Left lung (tissue), 14 donors: ENCODE data around the gene PHF23. TPM values are rescaled to one million over a fixed set of nuclear protein-coding genes. Genes with fewer than 3 reads are reported as not detected.
A peak's percentile ranks its signal among the peaks of the same experiment; 100 is the strongest.

Source experiments
- ATAC-seq: fragments of 200-7000 bp; cut with Tn5 transposase; one replicate; pipeline ENCODE4 v1.9.1; 2020; ENCODE audit warnings: moderate library complexity
- DNase-seq, 4 donors: peaks; one replicate each; pipeline ENCODE4 v3.0.0-alpha.2; 2013 to 2020
- H3K27ac ChIP-seq, 2 donors: fragments of 200-600 bp; sonication (generic) in 1 of 2; one replicate each; pipeline versions ENCODE4 v1.5.0 to v1.8.0; 2020 to 2021
- H3K27me3 ChIP-seq, 2 donors: fragments of 200-600 bp; sonication (generic) in 1 of 2; one replicate each; pipeline versions ENCODE4 v1.5.0 to v1.8.0; 2020 to 2021
- H3K36me3 ChIP-seq, 2 donors: fragments of 200-600 bp; sonication (generic) in 1 of 2; one replicate each; pipeline versions ENCODE4 v1.5.0 to v1.8.0; 2020 to 2021
- H3K4me1 ChIP-seq, 2 donors: fragments of 200-600 bp; one replicate each; pipeline ENCODE4 v1.8.0; 2021
- H3K4me3 ChIP-seq, 2 donors: fragments of 200-600 bp; sonication (generic) in 1 of 2; one replicate each; pipeline versions ENCODE4 v1.5.0 to v1.8.0; 2020 to 2021; ENCODE audit warnings: mild to moderate bottlenecking in 1 of 2
- H3K9me3 ChIP-seq, 2 donors: fragments of 200-600 bp; sonication (generic) in 1 of 2; one replicate each; pipeline versions ENCODE4 v1.5.0 to v1.8.0; 2020 to 2021
- intact Hi-C, 2 donors: fragments of 100-400 bp; cut with DNase I; formaldehyde crosslinking; loops; one replicate each; pipeline versions ENCODE4 v1.11.2 to v1.14.2; 2022
- long read RNA-seq, 12 donors: library from polyadenylated mRNA in 2 of 12; unstranded in 2 of 12; transcript quantifications; one replicate each; pipeline ENCODE4 v2.0.0 and lab custom pipeline, GENCODE V29; 2019 to 2026
- polyA plus RNA-seq, 6 donors: library from polyadenylated mRNA; unstranded; fragments of 120-200 nt; gene quantifications; one replicate each; pipeline ENCODE4 v1.2.1, GENCODE V29; 2013; ENCODE audit not compliant: insufficient read length in 6 of 6
- total RNA-seq, 2 donors: library from RNA; stranded (reverse); fragmentation: NEBNext Ultra II Directional; extraction: Animal tissue kit (Norgen Biotek cat#: 25700); gene quantifications; one replicate each; pipeline ENCODE4 v1.2.1, GENCODE V29; 2021
- TF ChIP-seq, protein P1 (sequence below), 2 donors: fragments of 200-600 bp; sonication (generic) in 1 of 2; IDR thresholded peaks; one replicate each; pipeline versions ENCODE4 v1.5.0 to v1.8.0; 2021; ENCODE audit warnings: antibody characterized with exemption in 2 of 2
- donor health status: DM: no; HTN: yes; CAD: no.
- donor health status: DM: no; HTN: no; CAD: no.

The PHF23 gene
- 10 to 100 TPM; 31.1 to 45.4 TPM for total RNA-seq
- polyA plus RNA-seq, result 10 to 100 TPM; 32.8 to 51.2 (median 46.1) TPM
- long read RNA-seq, donor 1, transcript PHF23-201 (5 exons, 2,037 nt), result major isoform, 10 of 45 reads
- long read RNA-seq, donor 1, partial matches to known transcripts, result 34 of 45 reads
- long read RNA-seq, donor 1, other reads (novel, unspliced or antisense), result 0 of 45 reads
- long read RNA-seq, donor 2, transcript PHF23-201 (5 exons, 2,037 nt), result major isoform, 5 of 52 reads
- long read RNA-seq, donor 2, partial matches to known transcripts, result 44 of 52 reads
- long read RNA-seq, donor 2, other reads (novel, unspliced or antisense), result 0 of 52 reads
- long read RNA-seq, donor 3, partial matches to known transcripts, result 6 of 13 reads
- long read RNA-seq, donor 3, other reads (novel, unspliced or antisense), result 0 of 13 reads
- long read RNA-seq, donor 4, partial matches to known transcripts, result 1 of 4 reads
- long read RNA-seq, donor 4, other reads (novel, unspliced or antisense), result 3 of 4 reads
- long read RNA-seq, donor 5, partial matches to known transcripts, result 25 of 28 reads
- long read RNA-seq, donor 5, other reads (novel, unspliced or antisense), result 0 of 28 reads
- long read RNA-seq, donor 6, transcript PHF23-201 (5 exons, 2,037 nt), result major isoform, 10 of 30 reads
- long read RNA-seq, donor 6, partial matches to known transcripts, result 17 of 30 reads
- long read RNA-seq, donor 6, other reads (novel, unspliced or antisense), result 0 of 30 reads
- long read RNA-seq, donor 7, transcript PHF23-201 (5 exons, 2,037 nt), result major isoform, 8 of 19 reads
- long read RNA-seq, donor 7, partial matches to known transcripts, result 10 of 19 reads
- long read RNA-seq, donor 7, other reads (novel, unspliced or antisense), result 0 of 19 reads
- long read RNA-seq, donor 8, transcript PHF23-201 (5 exons, 2,037 nt), result major isoform, 17 of 25 reads
- long read RNA-seq, donor 8, partial matches to known transcripts, result 5 of 25 reads
- long read RNA-seq, donor 8, other reads (novel, unspliced or antisense), result 0 of 25 reads
- long read RNA-seq, donor 9, result 0 reads
- long read RNA-seq, donor 10, partial matches to known transcripts, result 4 of 8 reads
- long read RNA-seq, donor 10, other reads (novel, unspliced or antisense), result 1 of 8 reads
- long read RNA-seq, donor 11, result 0 reads
- long read RNA-seq, donor 12, transcript PHF23-201 (5 exons, 2,037 nt), result major isoform, 11 of 28 reads
- long read RNA-seq, donor 12, partial matches to known transcripts, result 15 of 28 reads
- long read RNA-seq, donor 12, other reads (novel, unspliced or antisense), result 0 of 28 reads

DNA sequence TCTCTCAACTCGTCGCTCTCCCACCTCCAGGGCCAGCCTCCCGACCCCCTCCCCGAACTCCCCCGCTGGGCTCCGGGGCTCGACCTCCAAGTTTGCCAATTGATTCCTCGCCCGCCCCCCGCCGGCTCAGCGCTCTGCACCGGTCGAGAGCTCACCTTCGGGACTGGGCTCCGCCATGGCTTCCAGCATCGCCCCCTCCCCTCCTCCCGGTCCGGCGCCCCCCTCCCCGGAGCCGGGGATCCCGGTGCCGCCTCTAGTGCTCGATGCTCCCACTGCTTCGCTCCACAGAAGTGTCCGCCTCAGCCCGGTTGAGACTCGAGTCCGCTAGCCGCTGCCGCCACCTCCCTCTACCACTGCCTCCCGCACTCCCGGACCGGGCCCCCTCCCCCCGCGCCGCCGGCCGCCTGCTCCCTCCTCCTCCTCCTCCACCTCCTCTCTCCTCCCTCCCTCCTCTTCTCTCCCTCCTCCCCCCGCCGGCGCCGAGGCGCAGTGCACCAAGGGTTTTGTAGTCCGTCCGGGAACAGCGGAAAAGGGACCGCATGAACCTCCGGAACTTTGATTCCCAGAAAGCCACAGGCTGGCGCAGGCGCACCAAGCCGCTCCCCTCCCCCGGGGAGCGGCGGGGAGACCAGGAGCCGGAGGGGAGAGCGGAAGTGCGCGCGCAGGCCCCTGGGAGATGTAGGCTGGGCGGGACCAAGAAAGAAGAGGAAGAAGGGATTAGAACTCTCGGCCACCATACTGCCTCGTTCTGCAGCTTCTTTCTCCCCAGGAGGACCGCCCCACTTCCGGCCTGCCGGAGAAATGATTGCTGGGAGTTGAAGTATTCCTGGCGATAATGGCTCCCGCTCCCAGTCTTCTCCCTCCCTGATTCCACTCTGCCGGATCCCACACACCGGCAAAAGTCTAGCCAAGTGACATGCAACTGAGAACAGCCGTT lies at the start of gene PHF23:
Gene PHF23, minus strand, starts transcription at position 367 of the 937 bp plus-strand sequence. Its CDS starts 178 bp downstream, at position 189.
- Histone ChIP-seq H3K4me1 (peaks cover 24 to 64% of the 10 kb centered on the region in 2 donors), H3K36me3 (peaks cover 0 to 45% of the 10 kb centered on the region in 2 donors), H3K27ac (peak within 1 kb of the TSS; percentile 89 to 96), H3K27me3 (no peaks in the 10 kb centered on the region), H3K4me3 (peak within 1 kb of the TSS; percentile 86 to 99), H3K9me3 (no peaks in the 10 kb centered on the region)
- intact Hi-C loops, result no loop called here
- TF ChIP-seq, protein P1, sequence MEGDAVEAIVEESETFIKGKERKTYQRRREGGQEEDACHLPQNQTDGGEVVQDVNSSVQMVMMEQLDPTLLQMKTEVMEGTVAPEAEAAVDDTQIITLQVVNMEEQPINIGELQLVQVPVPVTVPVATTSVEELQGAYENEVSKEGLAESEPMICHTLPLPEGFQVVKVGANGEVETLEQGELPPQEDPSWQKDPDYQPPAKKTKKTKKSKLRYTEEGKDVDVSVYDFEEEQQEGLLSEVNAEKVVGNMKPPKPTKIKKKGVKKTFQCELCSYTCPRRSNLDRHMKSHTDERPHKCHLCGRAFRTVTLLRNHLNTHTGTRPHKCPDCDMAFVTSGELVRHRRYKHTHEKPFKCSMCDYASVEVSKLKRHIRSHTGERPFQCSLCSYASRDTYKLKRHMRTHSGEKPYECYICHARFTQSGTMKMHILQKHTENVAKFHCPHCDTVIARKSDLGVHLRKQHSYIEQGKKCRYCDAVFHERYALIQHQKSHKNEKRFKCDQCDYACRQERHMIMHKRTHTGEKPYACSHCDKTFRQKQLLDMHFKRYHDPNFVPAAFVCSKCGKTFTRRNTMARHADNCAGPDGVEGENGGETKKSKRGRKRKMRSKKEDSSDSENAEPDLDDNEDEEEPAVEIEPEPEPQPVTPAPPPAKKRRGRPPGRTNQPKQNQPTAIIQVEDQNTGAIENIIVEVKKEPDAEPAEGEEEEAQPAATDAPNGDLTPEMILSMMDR (IDR thresholded peaks at IDR 0.05), result peak in 1 of 2 donors; percentile 35
- ATAC-seq, result peak; percentile 76
- DNase-seq, result peak; percentile 99 to 100 (median 100)

DNA sequence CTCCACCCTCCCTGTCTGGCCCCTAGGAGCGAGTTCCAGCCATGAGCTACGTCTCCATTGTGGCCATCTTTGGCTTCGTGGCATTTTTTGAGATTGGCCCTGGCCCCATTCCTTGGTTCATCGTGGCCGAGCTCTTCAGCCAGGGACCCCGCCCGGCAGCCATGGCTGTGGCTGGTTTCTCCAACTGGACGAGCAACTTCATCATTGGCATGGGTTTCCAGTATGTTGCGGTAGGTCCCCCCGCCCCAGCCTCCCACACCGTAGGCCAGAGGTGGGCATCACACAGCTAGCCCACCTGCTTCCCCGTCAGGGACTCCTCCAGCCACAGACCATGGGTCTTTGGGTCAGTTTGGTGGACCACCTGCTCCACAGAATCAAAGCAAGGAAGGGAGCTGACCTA lies 46.4 kb upstream of the PHF23 start:
- Histone ChIP-seq H3K9me3 (no peaks in the 10 kb centered on the region), H3K4me3 (no peak overlapping the region), H3K36me3 (no peaks in the 10 kb centered on the region), H3K27ac (no peak overlapping the region), H3K4me1 (peaks cover 16 to 20% of the 10 kb centered on the region in 2 donors), H3K27me3 (peaks cover 0 to 73% of the 10 kb centered on the region in 2 donors)
- intact Hi-C loops, result no loop called here
- TF ChIP-seq, protein P1 (IDR thresholded peaks at IDR 0.05), result no peak
- DNase-seq (no peak), ATAC-seq (no peak)

DNA sequence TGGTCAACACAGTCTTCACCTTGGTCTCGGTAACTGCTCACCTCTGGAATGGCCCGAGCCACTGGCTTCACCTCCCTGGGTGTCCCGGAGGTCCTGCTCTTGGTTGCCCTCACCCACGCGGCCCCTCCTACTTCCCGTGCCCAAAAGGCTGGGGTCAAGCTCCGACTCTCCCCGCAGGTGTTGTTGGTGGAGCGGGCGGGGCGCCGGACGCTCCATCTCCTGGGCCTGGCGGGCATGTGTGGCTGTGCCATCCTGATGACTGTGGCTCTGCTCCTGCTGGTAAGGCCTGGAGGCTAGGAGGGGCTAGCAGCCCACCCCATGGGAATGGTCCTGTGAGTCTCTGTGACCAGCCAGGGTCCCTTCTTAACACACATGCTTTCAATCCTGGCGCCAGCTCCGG lies 45.7 kb upstream of the PHF23 start:
- DNase-seq, result no peak
- no peak for ATAC-seq

More for the DNA sequence above, 45.7 kb upstream of the PHF23 start:
- Histone ChIP-seq H3K36me3 (no peaks in the 10 kb centered on the region), H3K27me3 (peaks cover 0 to 66% of the 10 kb centered on the region in 2 donors), H3K9me3 (no peaks in the 10 kb centered on the region), H3K27ac (no peak overlapping the region), H3K4me3 (no peak overlapping the region), H3K4me1 (peaks cover 17 to 24% of the 10 kb centered on the region in 2 donors)
- TF ChIP-seq, protein P1 (IDR thresholded peaks at IDR 0.05), result no peak
- intact Hi-C loops, result no loop called here
